SK-N-SH (cell line): Measurements from ENCODE around the gene ADAMTS20.

ENCODE experiments used
- FOXM1 ChIP-seq: IDR thresholded peaks from 2 replicates; pipeline ENCODE4 v1.4.0; 2012; ENCODE audit warnings: low read depth, mild to moderate bottlenecking
- GATA2 ChIP-seq: sonication (generic); formaldehyde crosslinking; IDR thresholded peaks from 2 replicates; pipeline ENCODE4 v1.5.0; 2020; ENCODE audit warnings: mild to moderate bottlenecking, missing genetic modification reagents
- JUND ChIP-seq: IDR thresholded peaks from 2 replicates; pipeline ENCODE4 v1.4.0; 2012
- NFIC ChIP-seq: IDR thresholded peaks from 2 replicates; pipeline ENCODE4 v1.4.0; 2012; ENCODE audit warnings: borderline replicate concordance
- POLR2AphosphoS5 ChIP-seq: IDR thresholded peaks from 2 replicates; pipeline ENCODE4 v1.6.1; 2012; ENCODE audit warnings: low read depth, low read length
- RAD21 ChIP-seq: IDR thresholded peaks from 2 replicates; pipeline ENCODE4 v1.6.1; 2012; ENCODE audit warnings: mild to moderate bottlenecking, low read length
- TF ChIP-seq, protein P1 (sequence below): IDR thresholded peaks from 2 replicates; pipeline ENCODE4; 2012
- TF ChIP-seq, protein P2 (sequence below): fragments of 200-600 bp; sonication (generic); IDR thresholded peaks from 2 replicates; pipeline ENCODE4 v1.6.1; 2017; ENCODE audit warnings: antibody characterized with exemption, mild to moderate bottlenecking, moderate library complexity
- TF ChIP-seq, protein P3 (sequence below): IDR thresholded peaks from 2 replicates; pipeline ENCODE4 v1.4.0; 2012; ENCODE audit warnings: low read depth

DNA sequence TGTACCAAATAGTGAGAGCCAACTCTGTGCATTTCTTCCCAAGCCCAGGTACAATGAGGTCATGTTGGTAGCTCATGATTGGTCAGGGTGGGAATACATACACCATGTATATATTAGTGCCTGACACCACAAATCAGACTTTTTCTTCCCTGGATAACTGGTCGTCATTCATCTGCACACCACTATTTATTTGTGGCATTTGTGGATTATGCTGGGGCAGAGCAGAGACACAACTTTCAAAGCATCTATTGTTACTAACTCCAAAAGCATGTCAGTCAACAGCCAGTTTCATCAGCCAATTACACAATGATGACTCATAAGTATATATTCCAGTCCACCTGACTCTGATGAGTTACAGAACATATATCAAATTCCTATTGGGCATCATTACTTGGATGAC, 181.7 kb downstream of the ADAMTS20 start:
- TF ChIP-seq GATA2 (no peak), NFIC (no peak), RAD21 (no peak), POLR2AphosphoS5 (no peak), JUND (no peak), FOXM1 (no peak)
- TF ChIP-seq, protein P1, sequence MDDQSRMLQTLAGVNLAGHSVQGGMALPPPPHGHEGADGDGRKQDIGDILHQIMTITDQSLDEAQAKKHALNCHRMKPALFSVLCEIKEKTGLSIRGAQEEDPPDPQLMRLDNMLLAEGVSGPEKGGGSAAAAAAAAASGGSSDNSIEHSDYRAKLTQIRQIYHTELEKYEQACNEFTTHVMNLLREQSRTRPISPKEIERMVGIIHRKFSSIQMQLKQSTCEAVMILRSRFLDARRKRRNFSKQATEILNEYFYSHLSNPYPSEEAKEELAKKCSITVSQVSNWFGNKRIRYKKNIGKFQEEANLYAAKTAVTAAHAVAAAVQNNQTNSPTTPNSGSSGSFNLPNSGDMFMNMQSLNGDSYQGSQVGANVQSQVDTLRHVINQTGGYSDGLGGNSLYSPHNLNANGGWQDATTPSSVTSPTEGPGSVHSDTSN = 0 out of 2 replicates have a peak, but pooled peaks have one; percentile 37
- TF ChIP-seq, protein P2, sequence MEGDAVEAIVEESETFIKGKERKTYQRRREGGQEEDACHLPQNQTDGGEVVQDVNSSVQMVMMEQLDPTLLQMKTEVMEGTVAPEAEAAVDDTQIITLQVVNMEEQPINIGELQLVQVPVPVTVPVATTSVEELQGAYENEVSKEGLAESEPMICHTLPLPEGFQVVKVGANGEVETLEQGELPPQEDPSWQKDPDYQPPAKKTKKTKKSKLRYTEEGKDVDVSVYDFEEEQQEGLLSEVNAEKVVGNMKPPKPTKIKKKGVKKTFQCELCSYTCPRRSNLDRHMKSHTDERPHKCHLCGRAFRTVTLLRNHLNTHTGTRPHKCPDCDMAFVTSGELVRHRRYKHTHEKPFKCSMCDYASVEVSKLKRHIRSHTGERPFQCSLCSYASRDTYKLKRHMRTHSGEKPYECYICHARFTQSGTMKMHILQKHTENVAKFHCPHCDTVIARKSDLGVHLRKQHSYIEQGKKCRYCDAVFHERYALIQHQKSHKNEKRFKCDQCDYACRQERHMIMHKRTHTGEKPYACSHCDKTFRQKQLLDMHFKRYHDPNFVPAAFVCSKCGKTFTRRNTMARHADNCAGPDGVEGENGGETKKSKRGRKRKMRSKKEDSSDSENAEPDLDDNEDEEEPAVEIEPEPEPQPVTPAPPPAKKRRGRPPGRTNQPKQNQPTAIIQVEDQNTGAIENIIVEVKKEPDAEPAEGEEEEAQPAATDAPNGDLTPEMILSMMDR = no peak
- TF ChIP-seq, protein P3, sequence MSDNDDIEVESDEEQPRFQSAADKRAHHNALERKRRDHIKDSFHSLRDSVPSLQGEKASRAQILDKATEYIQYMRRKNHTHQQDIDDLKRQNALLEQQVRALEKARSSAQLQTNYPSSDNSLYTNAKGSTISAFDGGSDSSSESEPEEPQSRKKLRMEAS = no peak
